GM23338 (cell line): ENCODE results near the gene WDR33.

Experiments used
- CREB1 ChIP-seq: fragments of 250-450 bp; sonication (Bioruptor Pico); IDR thresholded peaks from 2 replicates; pipeline ENCODE4 v1.5.0; 2020; ENCODE audit warnings: low read depth, mild to moderate bottlenecking, moderate library complexity
- CTCF ChIP-seq, 2 experiments: fragments of 200-600 bp in 1 of 2; sonication (generic) in 1 of 2; conservative IDR thresholded peaks; 2 replicates each; pipeline versions ENCODE4 v1.5.1 to v1.6.1; 2016 to 2017; ENCODE audit warnings: antibody characterized with exemption in 2 of 2, low read depth in 2 of 2, mild to moderate bottlenecking in 2 of 2, moderate library complexity in 1 of 2
- EZH2 ChIP-seq: fragments of 200-600 bp; sonication (generic); IDR thresholded peaks from one replicate; pipeline ENCODE4 v1.8.0; 2017; ENCODE audit warnings: antibody characterized with exemption, mild to moderate bottlenecking, low read depth; ENCODE audit not compliant: unreplicated experiment
- EZH2phosphoT487 ChIP-seq: fragments of 200-600 bp; sonication (generic); IDR thresholded peaks from one replicate; pipeline ENCODE4 v1.8.1; 2018; ENCODE audit warnings: antibody characterized with exemption; ENCODE audit not compliant: unreplicated experiment
- NANOG ChIP-seq: IDR thresholded peaks from 2 replicates; pipeline ENCODE4 v1.6.1; 2016; ENCODE audit warnings: antibody characterized with exemption, borderline replicate concordance
- POLR2AphosphoS5 ChIP-seq: IDR thresholded peaks from 2 replicates; pipeline ENCODE4 v1.6.1; 2016; ENCODE audit warnings: antibody characterized with exemption, low read depth
- REST ChIP-seq: IDR thresholded peaks from one replicate; pipeline ENCODE4 v1.6.1; 2018; ENCODE audit warnings: antibody characterized with exemption; ENCODE audit not compliant: unreplicated experiment
- STAT1 ChIP-seq: IDR thresholded peaks from one replicate; pipeline ENCODE4 v1.6.1; 2016; ENCODE audit warnings: antibody characterized with exemption; ENCODE audit not compliant: unreplicated experiment
- ZNF114 ChIP-seq: fragments of 250-450 bp; sonication (Bioruptor Pico); IDR thresholded peaks from 2 replicates; pipeline ENCODE4 v1.5.0; 2020; ENCODE audit warnings: mild to moderate bottlenecking, moderate library complexity
- TF ChIP-seq, protein P1 (sequence below): IDR thresholded peaks from 2 replicates; pipeline ENCODE4 v1.6.1; 2016; ENCODE audit warnings: antibody characterized with exemption

GRCh38 chr2:127841466-127842178 is 30.7 kb upstream of the WDR33 start:
- TF ChIP-seq EZH2 (no peak), CTCF (conservative IDR thresholded peaks at IDR 0.05; ENCODE audit: low read depth in 2 of 2) (no peak), ZNF114 (CRISPR knock-in tag) (no peak), STAT1 (no peak), CREB1 (no peak), POLR2AphosphoS5 (no peak), EZH2phosphoT487 (no peak), REST (no peak), NANOG (no peak)
- TF ChIP-seq, protein P1, sequence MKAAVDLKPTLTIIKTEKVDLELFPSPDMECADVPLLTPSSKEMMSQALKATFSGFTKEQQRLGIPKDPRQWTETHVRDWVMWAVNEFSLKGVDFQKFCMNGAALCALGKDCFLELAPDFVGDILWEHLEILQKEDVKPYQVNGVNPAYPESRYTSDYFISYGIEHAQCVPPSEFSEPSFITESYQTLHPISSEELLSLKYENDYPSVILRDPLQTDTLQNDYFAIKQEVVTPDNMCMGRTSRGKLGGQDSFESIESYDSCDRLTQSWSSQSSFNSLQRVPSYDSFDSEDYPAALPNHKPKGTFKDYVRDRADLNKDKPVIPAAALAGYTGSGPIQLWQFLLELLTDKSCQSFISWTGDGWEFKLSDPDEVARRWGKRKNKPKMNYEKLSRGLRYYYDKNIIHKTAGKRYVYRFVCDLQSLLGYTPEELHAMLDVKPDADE: no peak
